Superior temporal gyrus (tissue), 1 donor: ENCODE data around the gene RSRC1.
"Not testable (repeated sequence)": the region's sequence is repeated elsewhere in the genome, so short reads cannot be mapped to it uniquely, and the experiment has no call there.

Experiments
- DNase-seq: peaks from one replicate; pipeline ENCODE4 v3.0.0-alpha.2; 2016; ENCODE audit errors: extremely low spot score

RSRC1 gene

GRCh38 chr3:158228942-158229341, 119.1 kb downstream of the RSRC1 start:
- DNase-seq = not testable (repeated sequence)

- no peak for DNase-seq
Measured at GRCh38 chr3:158233791-158234190, 123.9 kb downstream of the RSRC1 start.

GRCh38 chr3:158244274-158244673, 134.4 kb downstream of the RSRC1 start:
- no peak for DNase-seq

- DNase-seq = no peak
Measured at GRCh38 chr3:158247288-158247687, 137.4 kb downstream of the RSRC1 start.

GRCh38 chr3:158248261-158248660, 138.4 kb downstream of the RSRC1 start:
- DNase-seq = no peak

- DNase-seq = no peak
Measured at GRCh38 chr3:158249183-158249582, 139.3 kb downstream of the RSRC1 start.

- no peak for DNase-seq
Measured at GRCh38 chr3:158258619-158259018, 148.7 kb downstream of the RSRC1 start.

GRCh38 chr3:158260392-158260791, 150.5 kb downstream of the RSRC1 start:
- DNase-seq = no peak

GRCh38 chr3:158261371-158261991, 151.6 kb downstream of the RSRC1 start:
- no peak for DNase-seq

GRCh38 chr3:158264894-158265293, 155.0 kb downstream of the RSRC1 start:
- DNase-seq = no peak

GRCh38 chr3:158267015-158267414, 157.1 kb downstream of the RSRC1 start:
- no peak for DNase-seq

GRCh38 chr3:158269942-158270341, 160.1 kb downstream of the RSRC1 start:
- DNase-seq = no peak

- no peak for DNase-seq
Measured at GRCh38 chr3:158272081-158272480, 162.2 kb downstream of the RSRC1 start.

- DNase-seq = no peak
Measured at GRCh38 chr3:158273656-158274055, 163.8 kb downstream of the RSRC1 start.

- DNase-seq = no peak
Measured at GRCh38 chr3:158278187-158278586, 168.3 kb downstream of the RSRC1 start.

GRCh38 chr3:158279609-158280008, 169.7 kb downstream of the RSRC1 start:
- DNase-seq = no peak

GRCh38 chr3:158295771-158296170, 185.9 kb downstream of the RSRC1 start:
- DNase-seq = no peak

- DNase-seq = no peak
Measured at GRCh38 chr3:158297940-158298339, 188.1 kb downstream of the RSRC1 start.

GRCh38 chr3:158308236-158308928, 198.5 kb downstream of the RSRC1 start:
- DNase-seq = no peak

- no peak for DNase-seq
Measured at GRCh38 chr3:158312560-158313141, 202.8 kb downstream of the RSRC1 start.

- DNase-seq = no peak
Measured at GRCh38 chr3:158313338-158313927, 203.5 kb downstream of the RSRC1 start.

GRCh38 chr3:158314426-158315357, 204.8 kb downstream of the RSRC1 start:
- no peak for DNase-seq
